ENCODE data around the gene SYF2. TPM values are rescaled to one million over a fixed set of nuclear protein-coding genes. Genes with fewer than 3 reads are reported as not detected.

SYF2 gene
- total and polyA plus RNA-seq, 2 of the 4 experiments (the other 2 are of a cell fraction), result 8.6 to 19.5 TPM

DNA sequence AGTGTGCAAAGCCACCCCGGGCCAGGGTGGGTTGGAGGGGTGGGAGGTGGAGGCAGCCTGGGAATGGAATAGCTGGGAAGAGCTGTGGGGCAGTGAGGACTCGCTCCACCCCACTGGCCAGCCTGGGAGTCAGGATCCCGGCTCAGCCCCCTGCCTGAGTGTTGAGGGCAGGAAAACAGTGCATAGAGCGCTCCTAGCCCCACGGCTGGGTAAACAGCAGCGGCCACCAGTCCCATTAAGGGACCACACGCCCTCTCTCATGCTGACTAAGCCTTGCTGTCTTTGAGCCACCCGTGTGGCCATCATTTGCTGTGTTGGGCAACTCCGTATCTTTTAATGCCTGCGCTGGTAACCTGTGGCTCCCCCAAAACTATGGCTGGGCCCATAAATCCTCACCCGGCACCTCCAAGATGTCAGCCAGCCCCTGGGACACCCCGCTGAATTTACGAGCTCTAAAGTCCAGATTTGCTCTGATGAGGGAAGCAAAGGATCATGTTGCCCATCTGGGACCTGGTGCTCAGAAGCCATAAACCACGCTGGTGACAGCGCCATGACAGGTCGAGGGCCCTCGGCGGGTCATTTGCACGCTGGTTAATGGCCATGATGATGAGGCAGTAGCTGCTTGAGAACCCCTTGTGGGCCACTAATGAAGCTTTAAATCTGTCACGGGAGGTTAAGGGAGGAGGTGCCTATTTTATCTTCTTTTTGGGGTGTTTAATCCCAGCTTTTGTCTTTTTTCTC, 34.9 kb downstream of the SYF2 start:
- H3K4me1 ChIP-seq (ENCODE audit: control insufficient read depth, insufficient read depth, low read length), result no peaks in the 10 kb centered on the region; the same call in 1 of the 2 replicates
- no peak overlapping the region for H4K91ac ChIP-seq (ENCODE audit: insufficient read depth, low read depth, low read length)
- H4K20me1 ChIP-seq (ENCODE audit: insufficient read depth, low read length), result no peaks in the 10 kb centered on the region
- ChIA-PET CTCF (no interaction called here), POLR2A (ENCODE audit: unreplicated experiment) (no interaction called here)
- H3K27ac ChIP-seq (ENCODE audit: insufficient read depth, low read length), result no peak overlapping the region
- no peaks in the 10 kb centered on the region for H3K36me3 ChIP-seq (ENCODE audit: control insufficient read depth, insufficient read depth, low read length)
- no peak overlapping the region for H2BK120ac ChIP-seq (ENCODE audit: low read depth, low read length)
- H4K5ac ChIP-seq (ENCODE audit: low read depth, low read length), result no peak overlapping the region
- no peak overlapping the region for H3K18ac ChIP-seq (ENCODE audit: low read depth, low read length)
- H2AFZ ChIP-seq (replicated peaks; ENCODE audit: low read length, poor library complexity), result no peak overlapping the region
- no peak overlapping the region for H4K8ac ChIP-seq (ENCODE audit: low read depth in 2 of 2, low read length in 2 of 2)
- H2BK15ac ChIP-seq (ENCODE audit: low read depth, low read length), result no peak overlapping the region
- no peak overlapping the region for H3K14ac ChIP-seq (replicated peaks; ENCODE audit: low read depth, low read length)
- no peak overlapping the region for H3K56ac ChIP-seq (ENCODE audit: extremely low read depth, insufficient read depth, low read length)
- no peak for ATAC-seq (ENCODE audit: low read depth)
- dilution Hi-C loops (cut with HindIII; ENCODE audit: low sequenced_read_pairs, unreplicated experiment) (no loop called here), intact Hi-C loops (cut with micrococcal nuclease) (no loop called here), in situ Hi-C loops (cut with MboI; ENCODE audit: low sequenced_read_pairs) (no loop called here)
- no TSS peak for BruUV-seq (replicated peaks)
- no peak for DNase-seq
- peaks cover 72% of the 10 kb centered on the region for H3K27me3 ChIP-seq (ENCODE audit: control insufficient read depth, insufficient read depth, low read length)
- no peaks in the 10 kb centered on the region for H3K9me1 ChIP-seq (ENCODE audit: insufficient read depth, low read length)
- H3K9me3 ChIP-seq (ENCODE audit: control insufficient read depth, insufficient read depth, low read length), result no peaks in the 10 kb centered on the region
- no peak overlapping the region for H2AK9ac ChIP-seq (replicated peaks; ENCODE audit: low read depth, low read length, poor library complexity)
- no peak for TF ChIP-seq NFE2L2 (IDR thresholded peaks at IDR 0.05; ENCODE audit: low read depth, low read length)
- TF ChIP-seq, protein P1, sequence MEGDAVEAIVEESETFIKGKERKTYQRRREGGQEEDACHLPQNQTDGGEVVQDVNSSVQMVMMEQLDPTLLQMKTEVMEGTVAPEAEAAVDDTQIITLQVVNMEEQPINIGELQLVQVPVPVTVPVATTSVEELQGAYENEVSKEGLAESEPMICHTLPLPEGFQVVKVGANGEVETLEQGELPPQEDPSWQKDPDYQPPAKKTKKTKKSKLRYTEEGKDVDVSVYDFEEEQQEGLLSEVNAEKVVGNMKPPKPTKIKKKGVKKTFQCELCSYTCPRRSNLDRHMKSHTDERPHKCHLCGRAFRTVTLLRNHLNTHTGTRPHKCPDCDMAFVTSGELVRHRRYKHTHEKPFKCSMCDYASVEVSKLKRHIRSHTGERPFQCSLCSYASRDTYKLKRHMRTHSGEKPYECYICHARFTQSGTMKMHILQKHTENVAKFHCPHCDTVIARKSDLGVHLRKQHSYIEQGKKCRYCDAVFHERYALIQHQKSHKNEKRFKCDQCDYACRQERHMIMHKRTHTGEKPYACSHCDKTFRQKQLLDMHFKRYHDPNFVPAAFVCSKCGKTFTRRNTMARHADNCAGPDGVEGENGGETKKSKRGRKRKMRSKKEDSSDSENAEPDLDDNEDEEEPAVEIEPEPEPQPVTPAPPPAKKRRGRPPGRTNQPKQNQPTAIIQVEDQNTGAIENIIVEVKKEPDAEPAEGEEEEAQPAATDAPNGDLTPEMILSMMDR (conservative IDR thresholded peaks at IDR 0.05; ENCODE audit: low read depth, low read length), result no peak
- TF ChIP-seq MAFK (IDR thresholded peaks at IDR 0.05; ENCODE audit: low read depth, low read length), result no peak
- no peak for TF ChIP-seq RCOR1 (IDR thresholded peaks at IDR 0.05; ENCODE audit: insufficient replicate concordance, low read length)
- TF ChIP-seq SMC3 (IDR thresholded peaks at IDR 0.05; ENCODE audit: low read depth, low read length), result no peak
- no peak for TF ChIP-seq MXI1 (IDR thresholded peaks at IDR 0.05; ENCODE audit: borderline replicate concordance, low read depth, low read length)
- TF ChIP-seq, protein P2, sequence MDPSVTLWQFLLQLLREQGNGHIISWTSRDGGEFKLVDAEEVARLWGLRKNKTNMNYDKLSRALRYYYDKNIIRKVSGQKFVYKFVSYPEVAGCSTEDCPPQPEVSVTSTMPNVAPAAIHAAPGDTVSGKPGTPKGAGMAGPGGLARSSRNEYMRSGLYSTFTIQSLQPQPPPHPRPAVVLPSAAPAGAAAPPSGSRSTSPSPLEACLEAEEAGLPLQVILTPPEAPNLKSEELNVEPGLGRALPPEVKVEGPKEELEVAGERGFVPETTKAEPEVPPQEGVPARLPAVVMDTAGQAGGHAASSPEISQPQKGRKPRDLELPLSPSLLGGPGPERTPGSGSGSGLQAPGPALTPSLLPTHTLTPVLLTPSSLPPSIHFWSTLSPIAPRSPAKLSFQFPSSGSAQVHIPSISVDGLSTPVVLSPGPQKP (IDR thresholded peaks at IDR 0.05; ENCODE audit: borderline replicate concordance, low read depth, low read length), result no peak
- no peak for TF ChIP-seq RFX5 (IDR thresholded peaks at IDR 0.05; ENCODE audit: low read depth, low read length)
- TF ChIP-seq BHLHE40 (IDR thresholded peaks at IDR 0.05; ENCODE audit: low read depth, low read length), result no peak
- no peak for TF ChIP-seq RAD21 (IDR thresholded peaks at IDR 0.05; ENCODE audit: low read length)
- TF ChIP-seq POLR2A (IDR thresholded peaks at IDR 0.05; ENCODE audit: low read depth, low read length), result no peak
- TF ChIP-seq, protein P3, sequence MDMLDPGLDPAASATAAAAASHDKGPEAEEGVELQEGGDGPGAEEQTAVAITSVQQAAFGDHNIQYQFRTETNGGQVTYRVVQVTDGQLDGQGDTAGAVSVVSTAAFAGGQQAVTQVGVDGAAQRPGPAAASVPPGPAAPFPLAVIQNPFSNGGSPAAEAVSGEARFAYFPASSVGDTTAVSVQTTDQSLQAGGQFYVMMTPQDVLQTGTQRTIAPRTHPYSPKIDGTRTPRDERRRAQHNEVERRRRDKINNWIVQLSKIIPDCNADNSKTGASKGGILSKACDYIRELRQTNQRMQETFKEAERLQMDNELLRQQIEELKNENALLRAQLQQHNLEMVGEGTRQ (IDR thresholded peaks at IDR 0.05; ENCODE audit: low read depth, low read length), result no peak
- no peak overlapping the region for H2BK20ac ChIP-seq (ENCODE audit: low read depth, low read length)
- no peak overlapping the region for H3K4me3 ChIP-seq (ENCODE audit: insufficient read depth, low read depth, low read length)
- no peak overlapping the region for H3K9ac ChIP-seq (ENCODE audit: low read depth, low read length)
- H3K4ac ChIP-seq (ENCODE audit: low read depth, low read length), result no peak overlapping the region
- H2BK5ac ChIP-seq (ENCODE audit: low read depth, low read length, poor library complexity, severe bottlenecking), result no peak overlapping the region
- WGBS, 2 experiments (ENCODE audit: extremely low coverage in 2 of 2, insufficient read length in 1 of 2), result 78% methylated on average over 8 of the region's 20 CpGs; no CpG with 5 or more reads in 1 of the 2 experiments
- no peak overlapping the region for H3K23ac ChIP-seq (ENCODE audit: low read depth, low read length)
- H3K79me1 ChIP-seq (ENCODE audit: low read depth in 1 of 2, low read length in 2 of 2), result no peaks in the 10 kb centered on the region
- H2AK5ac ChIP-seq (ENCODE audit: low read depth, low read length), result no peak overlapping the region
- no peak overlapping the region for H3K4me2 ChIP-seq (ENCODE audit: low read depth, low read length)
